ENCODE measurements around the gene MAP3K3. TPM values are rescaled to one million over a fixed set of nuclear protein-coding genes. Genes with fewer than 3 reads are reported as not detected.

Gene MAP3K3
- total RNA-seq, 2 donors from 2014 or later: 44.0 to 72.0 TPM

GRCh38 chr17:63633742-63634141, 11.5 kb downstream of the MAP3K3 start:
- H3K27me3 ChIP-seq (replicated peaks; ENCODE audit: insufficient read depth): no peaks in the 10 kb centered on the region
- no peaks in the 10 kb centered on the region for H3K9me3 ChIP-seq
- H3K27ac ChIP-seq: no peak overlapping the region
- H3K4me3 ChIP-seq: no peak overlapping the region
- TF ChIP-seq POLR2A (IDR thresholded peaks at IDR 0.05): no peak
- no peak for TF ChIP-seq CTCF (IDR thresholded peaks at IDR 0.05)
- no peak for TF ChIP-seq POLR2AphosphoS5 (IDR thresholded peaks at IDR 0.05)
- DNase-seq (ENCODE audit: low spot score): no peak
- intact Hi-C loops (cut with DNase I): no loop called here
- H3K4me1 ChIP-seq (replicated peaks): peaks cover 7% of the 10 kb centered on the region
- H3K36me3 ChIP-seq: no peaks in the 10 kb centered on the region

GRCh38 chr17:63634163-63634562, 11.9 kb downstream of the MAP3K3 start:
- DNase-seq (ENCODE audit: low spot score): no peak
- TF ChIP-seq CTCF (IDR thresholded peaks at IDR 0.05) (no peak), POLR2A (IDR thresholded peaks at IDR 0.05) (no peak), POLR2AphosphoS5 (IDR thresholded peaks at IDR 0.05) (no peak)
- Histone ChIP-seq H3K27ac (no peak overlapping the region), H3K9me3 (no peaks in the 10 kb centered on the region), H3K4me3 (no peak overlapping the region), H3K4me1 (replicated peaks) (peaks cover 7% of the 10 kb centered on the region), H3K36me3 (no peaks in the 10 kb centered on the region), H3K27me3 (replicated peaks; ENCODE audit: insufficient read depth) (no peaks in the 10 kb centered on the region)
- WGBS: 71% methylated on average over 4 of the region's 4 CpGs
- intact Hi-C loops (cut with DNase I): no loop called here

GRCh38 chr17:63634816-63635215, 12.6 kb downstream of the MAP3K3 start:
- no peaks in the 10 kb centered on the region for H3K27me3 ChIP-seq (replicated peaks; ENCODE audit: insufficient read depth)
- intact Hi-C loops (cut with DNase I): no loop called here
- no peak overlapping the region for H3K27ac ChIP-seq
- H3K4me1 ChIP-seq (replicated peaks): peaks cover 2% of the 10 kb centered on the region
- TF ChIP-seq POLR2A (IDR thresholded peaks at IDR 0.05) (no peak), CTCF (IDR thresholded peaks at IDR 0.05) (no peak), POLR2AphosphoS5 (IDR thresholded peaks at IDR 0.05) (no peak)
- no peaks in the 10 kb centered on the region for H3K36me3 ChIP-seq
- WGBS: 59% methylated on average over 1 of the region's 1 CpG
- H3K4me3 ChIP-seq: no peak overlapping the region
- H3K9me3 ChIP-seq: no peaks in the 10 kb centered on the region
- no peak for DNase-seq (ENCODE audit: low spot score)

GRCh38 chr17:63635290-63635689, 13.1 kb downstream of the MAP3K3 start:
- no peaks in the 10 kb centered on the region for H3K9me3 ChIP-seq

More at GRCh38 chr17:63635290-63635689, 13.1 kb downstream of the MAP3K3 start:
- Histone ChIP-seq H3K4me3 (no peak overlapping the region), H3K4me1 (replicated peaks) (no peaks in the 10 kb centered on the region), H3K27me3 (replicated peaks; ENCODE audit: insufficient read depth) (no peaks in the 10 kb centered on the region), H3K36me3 (no peaks in the 10 kb centered on the region), H3K27ac (no peak overlapping the region)
- 76% methylated on average over 2 of the region's 2 CpGs for WGBS
- intact Hi-C loops (cut with DNase I): no loop called here
- TF ChIP-seq POLR2A (IDR thresholded peaks at IDR 0.05) (no peak), CTCF (IDR thresholded peaks at IDR 0.05) (no peak), POLR2AphosphoS5 (IDR thresholded peaks at IDR 0.05) (no peak)
- DNase-seq (ENCODE audit: low spot score): no peak
